HEK293T (cell line): Measurements from ENCODE around the gene METTL18.

Experiments used
- CTCF ChIA-PET: fragments of 350-600 bp; formaldehyde crosslinking; extraction: SDS; loops from one replicate; lab custom pipeline; 2021; ENCODE audit warnings: antibody characterized with exemption, inconsistent platforms; lab: Yijun Ruan, JAX
- POLR2A ChIA-PET: fragments of 350-600 bp; formaldehyde crosslinking; extraction: SDS; loops from one replicate; lab custom pipeline; 2020; ENCODE audit warnings: antibody characterized with exemption, inconsistent platforms; lab: Yijun Ruan, JAX
- DNase-seq: peaks from one replicate; pipeline ENCODE4 v3.0.0; 2012; ENCODE audit warnings: mixed read lengths; ENCODE audit errors: extremely low spot score
- ARNT ChIP-seq: fragments of 450-650 bp; IDR thresholded peaks from 2 replicates; pipeline ENCODE4 v1.6.1; 2017; ENCODE audit warnings: mild to moderate bottlenecking
- BHLHE40 ChIP-seq: fragments of 450-650 bp; IDR thresholded peaks from 2 replicates; pipeline ENCODE4 v1.6.1; 2016; ENCODE audit warnings: mild to moderate bottlenecking, moderate library complexity, borderline replicate concordance
- CTBP1 ChIP-seq: fragments of 450-650 bp; IDR thresholded peaks from 2 replicates; pipeline ENCODE4 v1.6.1; 2016; ENCODE audit warnings: borderline replicate concordance
- ELF4 ChIP-seq: fragments of 450-650 bp; IDR thresholded peaks from 2 replicates; pipeline ENCODE4 v1.6.1; 2017; ENCODE audit warnings: antibody characterized with exemption
- FOXA1 ChIP-seq: fragments of 450-650 bp; IDR thresholded peaks from 2 replicates; pipeline ENCODE4 v1.6.1; 2016; ENCODE audit warnings: mild to moderate bottlenecking
- FOXK2 ChIP-seq: fragments of 450-650 bp; IDR thresholded peaks from 2 replicates; pipeline ENCODE4 v1.6.1; 2016; ENCODE audit warnings: mild to moderate bottlenecking
- FOXM1 ChIP-seq: fragments of 450-650 bp; IDR thresholded peaks from 2 replicates; pipeline ENCODE4 v1.6.1; 2017; ENCODE audit warnings: mild to moderate bottlenecking, borderline replicate concordance
- HDGF ChIP-seq: fragments of 450-650 bp; IDR thresholded peaks from 2 replicates; pipeline ENCODE4 v1.6.1; 2017; ENCODE audit warnings: antibody characterized with exemption, borderline replicate concordance
- L3MBTL2 ChIP-seq: fragments of 450-650 bp; conservative IDR thresholded peaks from 2 replicates; pipeline ENCODE4 v1.6.1; 2016; ENCODE audit warnings: mild to moderate bottlenecking
- LEF1 ChIP-seq: fragments of 450-650 bp; IDR thresholded peaks from 2 replicates; pipeline ENCODE4 v1.6.1; 2017; ENCODE audit warnings: mild to moderate bottlenecking, borderline replicate concordance
- NFRKB ChIP-seq: fragments of 450-650 bp; IDR thresholded peaks from 2 replicates; pipeline ENCODE4 v1.6.1; 2016; ENCODE audit warnings: mild to moderate bottlenecking, moderate library complexity
- SP1 ChIP-seq: fragments of 450-650 bp; IDR thresholded peaks from 2 replicates; pipeline ENCODE4 v1.6.1; 2017
- SUZ12 ChIP-seq: fragments of 450-650 bp; IDR thresholded peaks from 2 replicates; pipeline ENCODE4 v1.6.1; 2016; ENCODE audit warnings: mild to moderate bottlenecking
- TARDBP ChIP-seq: fragments of 450-650 bp; IDR thresholded peaks from 2 replicates; pipeline ENCODE4 v1.6.1; 2016
- ZNF384 ChIP-seq: fragments of 450-650 bp; IDR thresholded peaks from 2 replicates; pipeline ENCODE4 v1.6.1; 2016
- TF ChIP-seq, protein P1 (sequence below): fragments of 450-650 bp; IDR thresholded peaks from 2 replicates; pipeline ENCODE4 v1.6.1; 2016

METTL18 gene

DNA sequence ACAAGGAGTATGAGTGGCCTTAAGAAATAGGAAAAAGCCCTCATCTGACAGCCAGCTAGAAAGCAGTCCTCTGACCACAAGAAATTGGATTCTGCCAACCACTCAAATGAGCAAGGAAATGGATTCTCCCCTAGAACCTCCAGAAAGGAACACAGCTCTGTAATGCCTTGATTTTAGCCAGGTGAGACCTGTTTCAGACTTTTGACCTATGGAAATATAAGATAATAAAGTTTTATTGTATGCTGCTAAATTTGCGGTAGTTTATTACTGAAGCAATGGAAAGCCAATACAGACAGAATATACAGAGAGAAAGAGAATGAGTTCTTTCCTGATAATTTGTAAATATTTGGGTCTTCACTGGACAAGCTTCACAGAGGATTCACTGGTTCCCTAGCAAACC is 32.0 kb downstream of the METTL18 start:
- ChIA-PET POLR2A (no interaction called here), CTCF (no interaction called here)
- no peak for DNase-seq
- TF ChIP-seq BHLHE40 = no peak
- TF ChIP-seq L3MBTL2 = no peak
- TF ChIP-seq HDGF = no peak
- TF ChIP-seq ZNF384 = no peak
- TF ChIP-seq SUZ12 = no peak
- TF ChIP-seq FOXK2 = no peak
- TF ChIP-seq ARNT = no peak
- no peak for TF ChIP-seq SP1
- TF ChIP-seq FOXA1 = no peak
- no peak for TF ChIP-seq NFRKB
- no peak for TF ChIP-seq FOXM1
- no peak for TF ChIP-seq LEF1
- TF ChIP-seq CTBP1 = no peak
- no peak for TF ChIP-seq ELF4

DNA sequence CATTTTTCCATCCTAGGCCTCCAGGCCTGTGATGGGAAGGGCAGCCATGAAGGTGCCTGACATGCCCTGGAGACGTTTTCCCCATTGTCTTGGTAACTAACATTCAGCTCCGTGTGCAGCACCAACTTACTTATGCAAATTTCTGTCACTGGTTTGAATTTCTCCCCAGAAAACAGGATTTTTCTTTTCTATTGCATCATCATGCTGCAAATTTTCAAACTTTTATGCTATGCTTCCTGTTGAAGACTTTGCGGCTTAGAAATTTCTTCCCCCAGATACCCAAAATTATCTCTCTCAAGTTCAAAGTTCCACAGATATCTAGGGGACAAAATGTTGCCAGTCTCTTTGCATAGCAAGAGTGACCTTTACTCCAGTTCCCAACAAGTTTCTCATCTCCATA is 35.7 kb downstream of the METTL18 start:
- TF ChIP-seq ZNF384 (no peak), SP1 (no peak), ELF4 (no peak), CTBP1 (no peak), NFRKB (no peak), FOXK2 (no peak), ARNT (no peak), L3MBTL2 (no peak)
- CTCF ChIA-PET = no interaction called here
- DNase-seq = no peak
- POLR2A ChIA-PET = no interaction called here

DNA sequence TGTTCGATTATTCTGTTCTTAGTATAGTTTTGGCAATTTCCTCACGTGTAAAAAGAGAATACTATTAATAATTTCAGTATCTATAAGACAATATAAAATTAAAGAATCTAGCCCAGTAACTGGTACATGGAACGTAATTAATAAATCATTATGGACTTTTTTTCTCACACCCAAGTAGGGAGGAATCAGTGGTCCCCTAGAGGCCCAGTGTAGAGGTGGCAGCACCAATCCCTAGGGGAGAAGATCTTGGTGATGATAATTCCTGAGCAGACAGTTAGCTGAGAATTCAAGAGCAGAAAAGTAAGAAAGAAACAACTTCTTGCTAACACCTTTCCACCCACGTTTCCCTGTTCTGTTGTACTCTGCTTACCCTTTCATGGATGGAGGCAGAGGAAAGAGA is 41.2 kb downstream of the METTL18 start:
- DNase-seq = no peak
- ChIA-PET CTCF (no interaction called here), POLR2A (no interaction called here)
- TF ChIP-seq SUZ12 = no peak
- TF ChIP-seq SP1 = no peak

DNA sequence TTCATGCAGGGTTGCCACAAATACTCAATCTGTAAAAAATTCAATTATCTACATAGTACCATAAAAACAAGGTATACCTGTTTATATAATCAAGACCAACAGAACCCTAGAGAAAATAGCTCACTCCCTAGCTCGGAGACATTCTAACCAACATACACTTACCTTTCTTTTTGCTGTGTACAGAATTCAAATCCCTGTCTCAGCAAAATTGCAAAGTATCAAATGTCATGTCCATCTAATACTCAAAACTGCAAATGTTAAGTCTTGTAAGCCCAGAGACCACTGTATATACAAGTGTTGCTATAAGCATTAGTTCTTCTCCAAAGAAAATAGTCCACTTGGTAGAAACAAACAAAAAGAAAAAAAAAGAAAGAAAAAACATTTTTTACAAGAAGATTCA is 44.7 kb downstream of the METTL18 start:
- ChIA-PET CTCF (no interaction called here), POLR2A (no interaction called here)
- no peak for TF ChIP-seq SP1
- TF ChIP-seq FOXA1 = no peak
- TF ChIP-seq ARNT = no peak
- TF ChIP-seq BHLHE40 = no peak
- TF ChIP-seq CTBP1 = no peak
- TF ChIP-seq, protein P1, sequence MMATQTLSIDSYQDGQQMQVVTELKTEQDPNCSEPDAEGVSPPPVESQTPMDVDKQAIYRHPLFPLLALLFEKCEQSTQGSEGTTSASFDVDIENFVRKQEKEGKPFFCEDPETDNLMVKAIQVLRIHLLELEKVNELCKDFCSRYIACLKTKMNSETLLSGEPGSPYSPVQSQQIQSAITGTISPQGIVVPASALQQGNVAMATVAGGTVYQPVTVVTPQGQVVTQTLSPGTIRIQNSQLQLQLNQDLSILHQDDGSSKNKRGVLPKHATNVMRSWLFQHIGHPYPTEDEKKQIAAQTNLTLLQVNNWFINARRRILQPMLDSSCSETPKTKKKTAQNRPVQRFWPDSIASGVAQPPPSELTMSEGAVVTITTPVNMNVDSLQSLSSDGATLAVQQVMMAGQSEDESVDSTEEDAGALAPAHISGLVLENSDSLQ = no peak
- DNase-seq = no peak

DNA sequence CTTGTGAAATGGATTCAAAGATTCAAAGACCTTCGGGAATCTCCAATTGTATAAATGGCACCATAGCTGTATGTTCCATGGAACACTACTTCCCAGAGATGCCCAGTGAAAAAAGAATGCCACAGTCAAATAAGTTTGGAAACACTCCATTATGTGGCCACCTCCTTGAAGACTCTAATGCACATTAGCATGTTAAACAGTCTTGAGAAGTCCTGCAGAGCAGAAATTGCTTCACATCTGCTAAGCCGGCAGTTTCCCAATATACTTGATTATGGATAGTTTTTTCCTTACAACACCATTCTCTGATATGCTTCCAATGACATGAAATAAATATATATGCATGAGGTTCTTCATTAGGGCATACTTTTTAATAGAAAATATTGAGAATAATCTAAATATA is 48.2 kb downstream of the METTL18 start:
- TF ChIP-seq BHLHE40 = no peak
- no peak for TF ChIP-seq FOXA1
- TF ChIP-seq LEF1 = no peak
- no peak for TF ChIP-seq ELF4
- TF ChIP-seq TARDBP = no peak
- TF ChIP-seq CTBP1 = no peak
- no peak for TF ChIP-seq ZNF384
- ChIA-PET POLR2A (no interaction called here), CTCF (no interaction called here)
- no peak for DNase-seq

DNA sequence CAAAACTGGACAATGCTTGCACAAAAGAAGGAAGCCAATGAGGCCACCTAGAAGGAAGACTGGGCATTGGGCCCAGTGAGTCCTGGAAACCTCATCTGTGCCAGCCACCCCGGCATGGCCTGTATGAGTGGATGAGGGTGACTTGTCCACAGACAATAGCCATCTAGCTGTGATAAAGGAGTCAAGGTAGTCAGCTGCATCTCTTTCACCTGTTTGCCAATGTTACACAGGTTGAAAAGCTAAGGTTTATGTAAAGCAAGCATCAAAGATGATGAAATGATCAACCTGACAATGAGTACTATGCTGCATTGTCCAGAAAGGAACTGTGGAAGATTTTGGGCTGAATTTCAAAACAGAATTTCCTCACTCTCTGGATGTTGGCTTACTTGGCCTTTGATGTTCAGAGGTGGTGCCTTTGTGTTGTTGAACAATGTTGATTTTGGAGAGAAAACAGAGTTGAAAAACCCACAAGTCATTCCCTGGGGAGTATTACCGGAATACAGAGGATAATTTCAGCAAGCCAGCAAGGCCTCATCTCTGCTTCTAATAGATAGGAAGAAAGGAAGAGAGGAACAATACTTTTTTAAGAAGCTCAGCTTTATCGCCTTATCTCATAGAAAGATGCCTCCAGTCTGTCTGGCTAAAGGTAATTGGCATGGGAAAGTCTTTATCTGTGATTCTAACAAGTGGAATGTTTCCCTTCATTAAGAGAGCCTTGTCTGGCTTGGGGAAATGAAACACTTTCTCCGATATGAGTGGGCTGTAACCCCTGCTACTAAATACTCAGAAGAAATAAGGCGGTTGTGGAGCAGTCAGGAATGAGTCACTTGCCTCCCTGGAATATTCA is 49.5 kb downstream of the METTL18 start:
- no peak for DNase-seq
- ChIA-PET CTCF (no interaction called here), POLR2A (no interaction called here)
- TF ChIP-seq NFRKB (no peak), ELF4 (no peak), L3MBTL2 (no peak), FOXK2 (no peak), ARNT (no peak), BHLHE40 (no peak), TARDBP (no peak), SUZ12 (no peak)
